Sigmoid colon (tissue), 7 donors: Measurements from ENCODE around the gene ITGB5. TPM values are rescaled to one million over a fixed set of nuclear protein-coding genes. Genes with fewer than 3 reads are reported as not detected.

ENCODE experiments used
- DNase-seq: peaks from one replicate; pipeline ENCODE4 v3.0.0-alpha.2; 2019
- H3K27ac ChIP-seq, 4 donors: fragments of 200-600 bp; sonication (generic); one replicate each; pipeline ENCODE4 v1.5.1; 2016 to 2019; ENCODE audit warnings: mild to moderate bottlenecking in 1 of 4
- H3K27me3 ChIP-seq, 3 donors: fragments of 200-600 bp; sonication (generic); one replicate each; pipeline ENCODE4 v1.5.1; 2019; ENCODE audit warnings: mild to moderate bottlenecking in 1 of 3
- H3K36me3 ChIP-seq, 4 donors: fragments of 200-600 bp; sonication (generic); one replicate each; pipeline ENCODE4 v1.5.1; 2016 to 2019
- H3K4me1 ChIP-seq, 4 donors: fragments of 200-600 bp; sonication (generic); one replicate each; pipeline ENCODE4 v1.5.1; 2017 to 2019
- H3K4me3 ChIP-seq, 4 donors: fragments of 200-600 bp; sonication (generic); one replicate each; pipeline ENCODE4 v1.5.1; 2017 to 2019; ENCODE audit warnings: mild to moderate bottlenecking in 2 of 4, moderate library complexity in 1 of 4
- H3K9me3 ChIP-seq, 4 donors: fragments of 200-600 bp in 3 of 4; sonication (generic) in 3 of 4; one replicate each; pipeline versions ENCODE4 v1.5.1 to v1.6.1; 2013 to 2019
- EP300 ChIP-seq, 4 donors: sonication (generic); formaldehyde crosslinking; IDR thresholded peaks; one replicate each; pipeline ENCODE4 v1.6.1; 2017; ENCODE audit warnings: antibody characterized with exemption in 4 of 4
- POLR2A ChIP-seq, 2 donors: fragments of 450-650 bp; IDR thresholded peaks; one replicate each; pipeline ENCODE4 v1.6.1; 2016; ENCODE audit warnings: antibody characterized with exemption in 2 of 2, mild to moderate bottlenecking in 2 of 2, moderate library complexity in 2 of 2
- POLR2AphosphoS5 ChIP-seq, 4 donors: sonication (generic); formaldehyde crosslinking; IDR thresholded peaks; one replicate each; pipeline ENCODE4 v1.6.1; 2017; ENCODE audit warnings: antibody characterized with exemption in 4 of 4
- WGBS, 2 donors: extraction: QIAGEN DNeasy Blood & Tissue Kit; methylation state at CpG; one replicate each; pipeline ENCODE4 v1.1.7; 2013; 5-methylcytosine and 5-hydroxymethylcytosine counted together
- intact Hi-C: fragments of 100-400 bp; cut with DNase I; formaldehyde crosslinking; loops from one replicate; pipeline ENCODE4 v1.15.1; 2023
- polyA plus RNA-seq, 3 donors: library from polyadenylated mRNA; stranded (reverse); fragments of 200-250 nt; gene quantifications; one replicate each; pipeline ENCODE4 v1.2.3, GENCODE V29; 2013
- total RNA-seq, 4 donors: library from RNA; depleted of rRNA; stranded (reverse); fragments of >200 nt; gene quantifications; one replicate each; pipeline ENCODE4 v1.1.0, GENCODE V29; 2016
- TF ChIP-seq, protein P1 (sequence below), 4 experiments: fragments of 450-650 bp in 3 of 4; fragments of 200-600 bp in 1 of 4; IDR thresholded peaks; one replicate each; pipeline ENCODE4 v1.5.1; 2016 to 2019; ENCODE audit warnings: antibody characterized with exemption in 4 of 4, mild to moderate bottlenecking in 3 of 4, moderate library complexity in 2 of 4
- donor health status: healthy with polysubstance abuse.
- donor health status: Bipolar disorder and iron deficiency.
- donor health status: healthy.

Gene ITGB5
- total and polyA plus RNA-seq, 7 donors = 15.0 to 203 (median 89.2) TPM

DNA sequence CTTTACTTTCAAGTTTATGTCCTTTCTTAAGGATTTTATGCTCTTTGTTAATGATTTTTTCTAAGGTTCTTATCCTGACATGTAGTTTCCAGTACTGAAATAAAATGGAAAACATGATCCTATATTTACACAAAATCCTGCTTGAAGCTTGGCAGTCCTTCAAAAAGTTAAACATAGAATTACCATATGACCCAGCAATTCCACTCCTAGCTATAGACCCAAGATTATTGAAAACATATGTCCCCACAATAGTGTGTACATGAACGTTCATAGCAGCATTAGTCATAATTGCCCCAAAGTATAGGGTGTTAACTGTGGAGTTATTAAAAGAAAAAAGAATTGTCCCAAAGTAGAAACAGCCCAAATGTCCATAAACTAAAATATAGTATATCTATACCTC lies 33.2 kb downstream of the ITGB5 start:
- H3K4me1 ChIP-seq = peaks cover 0 to 50% (median 33%) of the 10 kb centered on the region in 4 donors
- intact Hi-C loops = no loop called here
- 47 to 72% methylated on average over 1 of the region's 1 CpG for WGBS, 2 donors
- H3K9me3 ChIP-seq = no peaks in the 10 kb centered on the region
- H3K27me3 ChIP-seq = no peaks in the 10 kb centered on the region
- no peak overlapping the region for H3K4me3 ChIP-seq
- peaks cover 0 to 11% (median 0%) of the 10 kb centered on the region in 4 donors for H3K36me3 ChIP-seq
- DNase-seq = no peak
- TF ChIP-seq, protein P1, sequence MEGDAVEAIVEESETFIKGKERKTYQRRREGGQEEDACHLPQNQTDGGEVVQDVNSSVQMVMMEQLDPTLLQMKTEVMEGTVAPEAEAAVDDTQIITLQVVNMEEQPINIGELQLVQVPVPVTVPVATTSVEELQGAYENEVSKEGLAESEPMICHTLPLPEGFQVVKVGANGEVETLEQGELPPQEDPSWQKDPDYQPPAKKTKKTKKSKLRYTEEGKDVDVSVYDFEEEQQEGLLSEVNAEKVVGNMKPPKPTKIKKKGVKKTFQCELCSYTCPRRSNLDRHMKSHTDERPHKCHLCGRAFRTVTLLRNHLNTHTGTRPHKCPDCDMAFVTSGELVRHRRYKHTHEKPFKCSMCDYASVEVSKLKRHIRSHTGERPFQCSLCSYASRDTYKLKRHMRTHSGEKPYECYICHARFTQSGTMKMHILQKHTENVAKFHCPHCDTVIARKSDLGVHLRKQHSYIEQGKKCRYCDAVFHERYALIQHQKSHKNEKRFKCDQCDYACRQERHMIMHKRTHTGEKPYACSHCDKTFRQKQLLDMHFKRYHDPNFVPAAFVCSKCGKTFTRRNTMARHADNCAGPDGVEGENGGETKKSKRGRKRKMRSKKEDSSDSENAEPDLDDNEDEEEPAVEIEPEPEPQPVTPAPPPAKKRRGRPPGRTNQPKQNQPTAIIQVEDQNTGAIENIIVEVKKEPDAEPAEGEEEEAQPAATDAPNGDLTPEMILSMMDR (IDR thresholded peaks at IDR 0.05) = no peak
- TF ChIP-seq POLR2A (IDR thresholded peaks at IDR 0.05) (no peak), EP300 (IDR thresholded peaks at IDR 0.05) (no peak), POLR2AphosphoS5 (IDR thresholded peaks at IDR 0.05) (no peak)
- H3K27ac ChIP-seq = no peak overlapping the region

DNA sequence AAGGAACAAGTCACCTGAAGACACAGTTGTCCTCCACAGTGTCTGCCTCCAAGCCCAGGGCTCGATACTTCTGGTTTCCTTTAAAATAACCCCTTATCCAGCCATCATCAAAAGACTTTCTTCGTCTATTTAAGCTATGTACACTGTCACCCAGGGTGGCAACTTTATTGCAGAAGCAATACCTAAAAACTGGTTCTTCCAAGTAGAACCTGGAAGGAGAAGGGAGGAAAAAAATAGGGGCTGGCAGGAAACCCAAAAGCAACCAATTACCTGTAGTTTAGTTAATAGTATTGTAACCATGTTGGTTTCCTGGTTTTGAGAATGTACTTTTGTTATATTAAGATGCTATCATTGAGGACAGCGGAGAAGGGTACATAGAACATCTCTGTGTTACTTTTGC lies 33.7 kb downstream of the ITGB5 start:
- H3K27ac ChIP-seq = no peak overlapping the region

DNA sequence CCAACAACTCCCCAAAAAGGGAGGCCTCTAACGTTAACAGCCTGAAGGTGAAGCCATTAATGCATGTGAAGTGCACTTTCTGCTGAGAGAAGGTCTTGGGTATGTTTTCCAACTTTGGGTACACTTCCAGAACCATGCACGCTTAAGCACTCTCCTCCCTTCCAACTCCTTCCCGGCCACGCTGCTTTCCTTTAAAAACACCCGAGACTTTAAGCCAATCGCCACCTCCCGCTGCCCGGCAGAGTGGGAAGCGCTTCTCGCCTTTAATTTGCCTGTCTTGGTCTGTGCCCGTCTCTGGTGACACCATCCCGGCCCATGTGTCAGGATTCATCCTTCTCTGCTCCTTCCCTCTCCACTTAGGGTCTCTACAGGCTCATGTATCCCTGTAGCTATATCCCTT lies 35.3 kb downstream of the ITGB5 start:
- intact Hi-C loops = no loop called here
- 91% methylated on average over 12 of the region's 12 CpGs for WGBS, 2 donors
- Histone ChIP-seq H3K9me3 (no peaks in the 10 kb centered on the region), H3K27ac (peak overlapping the region in 1 of 4 donors; percentile 61), H3K27me3 (no peaks in the 10 kb centered on the region), H3K36me3 (peaks cover 0 to 26% (median 5%) of the 10 kb centered on the region in 4 donors), H3K4me1 (peaks cover 0 to 34% (median 21%) of the 10 kb centered on the region in 4 donors), H3K4me3 (no peak overlapping the region)
- no peak for DNase-seq
- TF ChIP-seq POLR2AphosphoS5 (IDR thresholded peaks at IDR 0.05) (no peak), EP300 (IDR thresholded peaks at IDR 0.05) (no peak), POLR2A (IDR thresholded peaks at IDR 0.05) (no peak)
- TF ChIP-seq, protein P1 (IDR thresholded peaks at IDR 0.05) = no peak

More for the DNA sequence above, 33.7 kb downstream of the ITGB5 start:
- Histone ChIP-seq H3K36me3 (peaks cover 0 to 12% (median 0%) of the 10 kb centered on the region in 4 donors), H3K9me3 (no peaks in the 10 kb centered on the region), H3K4me1 (peaks cover 0 to 45% (median 27%) of the 10 kb centered on the region in 4 donors), H3K27me3 (no peaks in the 10 kb centered on the region), H3K4me3 (no peak overlapping the region)
- no peak for DNase-seq
- intact Hi-C loops = no loop called here
- WGBS, 2 donors = 76 to 83% methylated on average over 3 of the region's 3 CpGs
- TF ChIP-seq EP300 (IDR thresholded peaks at IDR 0.05) (no peak), POLR2AphosphoS5 (IDR thresholded peaks at IDR 0.05) (no peak), POLR2A (IDR thresholded peaks at IDR 0.05) (no peak)
- TF ChIP-seq, protein P1 (IDR thresholded peaks at IDR 0.05) = no peak

DNA sequence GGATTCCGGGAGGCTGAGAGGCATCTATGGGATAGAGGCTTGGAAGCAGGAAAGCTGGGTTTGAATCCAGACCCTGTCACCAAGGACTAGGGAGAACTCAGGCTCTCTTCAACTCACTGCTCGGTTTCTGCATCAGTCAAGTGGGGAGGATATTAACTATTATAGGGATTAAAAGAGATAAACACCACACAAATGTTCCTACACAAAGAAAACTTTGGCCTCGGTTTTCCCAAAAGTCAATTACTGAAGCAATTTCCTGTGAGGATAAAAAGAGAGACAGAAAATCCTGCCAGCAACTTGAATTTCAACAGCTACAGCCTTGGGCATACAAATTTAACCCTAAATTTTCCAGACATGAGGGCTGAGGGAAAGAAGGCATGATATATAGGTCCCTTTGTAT lies 36.0 kb downstream of the ITGB5 start:
- no peak for TF ChIP-seq EP300 (IDR thresholded peaks at IDR 0.05)
- TF ChIP-seq, protein P1 (IDR thresholded peaks at IDR 0.05) = no peak
- intact Hi-C loops = no loop called here
- WGBS, 2 donors = 70 to 77% methylated on average over 3 of the region's 3 CpGs
- peak overlapping the region in 3 of 4 donors; percentile 26 to 61 (median 47) for H3K27ac ChIP-seq
- no peaks in the 10 kb centered on the region for H3K9me3 ChIP-seq
- DNase-seq = no peak
- peaks cover 0 to 26% (median 5%) of the 10 kb centered on the region in 4 donors for H3K36me3 ChIP-seq
- no peaks in the 10 kb centered on the region for H3K27me3 ChIP-seq
- H3K4me1 ChIP-seq = peaks cover 0 to 36% (median 23%) of the 10 kb centered on the region in 4 donors
- no peak overlapping the region for H3K4me3 ChIP-seq

DNA sequence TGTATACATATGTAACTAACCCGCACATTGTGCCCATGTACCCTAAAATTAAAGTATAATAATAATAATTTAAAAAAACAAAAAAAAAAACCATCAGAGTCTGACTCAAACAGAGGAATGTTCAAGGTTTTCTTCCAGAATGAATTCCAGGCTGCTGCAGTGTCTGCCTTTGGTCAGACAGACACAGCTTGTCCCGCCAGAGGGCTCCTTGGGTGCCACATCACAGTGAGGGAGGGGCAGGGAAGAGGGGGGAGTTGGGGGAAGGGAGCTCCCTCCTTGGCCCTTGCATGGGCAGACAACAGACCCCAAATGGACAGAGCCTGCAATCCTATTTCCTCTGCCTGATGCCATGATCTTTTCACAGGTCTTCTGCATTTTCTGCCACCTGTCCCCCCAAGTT lies 36.5 kb downstream of the ITGB5 start:
- WGBS, 2 donors = 89 to 91% methylated on average over 2 of the region's 2 CpGs
- H3K9me3 ChIP-seq = no peaks in the 10 kb centered on the region
- no peak for TF ChIP-seq POLR2AphosphoS5 (IDR thresholded peaks at IDR 0.05)
- TF ChIP-seq, protein P1 (IDR thresholded peaks at IDR 0.05) = no peak
- TF ChIP-seq POLR2A (IDR thresholded peaks at IDR 0.05) = no peak
- TF ChIP-seq EP300 (IDR thresholded peaks at IDR 0.05) = no peak
- no peak overlapping the region for H3K4me3 ChIP-seq
- H3K36me3 ChIP-seq = peaks cover 0 to 22% (median 5%) of the 10 kb centered on the region in 4 donors
- H3K27me3 ChIP-seq = no peaks in the 10 kb centered on the region
- peaks cover 0 to 41% (median 28%) of the 10 kb centered on the region in 4 donors for H3K4me1 ChIP-seq
- DNase-seq = peak; percentile 69
- peak overlapping the region in 3 of 4 donors; percentile 26 to 61 (median 47) for H3K27ac ChIP-seq
- intact Hi-C loops = no loop called here
